Neural cell (in vitro differentiated cells): Measurements from ENCODE around the gene DLGAP4.

Source experiments
- EP300 ChIP-seq: fragments of 450-650 bp; conservative IDR thresholded peaks from 2 replicates; pipeline ENCODE4 v1.6.1; 2014; ENCODE audit warnings: antibody characterized with exemption, mild to moderate bottlenecking, moderate library complexity; ENCODE audit not compliant: poor library complexity, severe bottlenecking
- EZH2 ChIP-seq: fragments of 200-600, 300-800 bp; shearing (Covaris generic), sonication (generic); IDR thresholded peaks from 2 replicates; pipeline ENCODE4 v1.6.1; 2014; ENCODE audit warnings: antibody characterized with exemption, low read length, borderline replicate concordance, mild to moderate bottlenecking; ENCODE audit not compliant: insufficient read depth, poor library complexity, severe bottlenecking
- MXI1 ChIP-seq: fragments of 450-650 bp; conservative IDR thresholded peaks from 2 replicates; pipeline ENCODE4 v1.6.1; 2014; ENCODE audit warnings: antibody characterized with exemption, mild to moderate bottlenecking; ENCODE audit not compliant: poor library complexity, severe bottlenecking
- POLR2AphosphoS5 ChIP-seq: IDR thresholded peaks from 2 replicates; pipeline ENCODE4 v1.6.1; 2012
- RAD21 ChIP-seq: fragments of 450-650 bp; conservative IDR thresholded peaks from 2 replicates; pipeline ENCODE4 v1.6.1; 2014; ENCODE audit warnings: antibody characterized with exemption, mild to moderate bottlenecking, moderate library complexity
- SMC3 ChIP-seq: fragments of 450-650 bp; conservative IDR thresholded peaks from 2 replicates; pipeline ENCODE4 v1.6.1; 2014; ENCODE audit warnings: antibody characterized with exemption, mild to moderate bottlenecking, moderate library complexity; ENCODE audit not compliant: poor library complexity
- TF ChIP-seq, protein P1 (sequence below): fragments of 450-650 bp; IDR thresholded peaks from 2 replicates; pipeline ENCODE4 v1.5.1; 2014; ENCODE audit warnings: antibody characterized with exemption, mild to moderate bottlenecking, moderate library complexity; ENCODE audit not compliant: poor library complexity, severe bottlenecking

DNA sequence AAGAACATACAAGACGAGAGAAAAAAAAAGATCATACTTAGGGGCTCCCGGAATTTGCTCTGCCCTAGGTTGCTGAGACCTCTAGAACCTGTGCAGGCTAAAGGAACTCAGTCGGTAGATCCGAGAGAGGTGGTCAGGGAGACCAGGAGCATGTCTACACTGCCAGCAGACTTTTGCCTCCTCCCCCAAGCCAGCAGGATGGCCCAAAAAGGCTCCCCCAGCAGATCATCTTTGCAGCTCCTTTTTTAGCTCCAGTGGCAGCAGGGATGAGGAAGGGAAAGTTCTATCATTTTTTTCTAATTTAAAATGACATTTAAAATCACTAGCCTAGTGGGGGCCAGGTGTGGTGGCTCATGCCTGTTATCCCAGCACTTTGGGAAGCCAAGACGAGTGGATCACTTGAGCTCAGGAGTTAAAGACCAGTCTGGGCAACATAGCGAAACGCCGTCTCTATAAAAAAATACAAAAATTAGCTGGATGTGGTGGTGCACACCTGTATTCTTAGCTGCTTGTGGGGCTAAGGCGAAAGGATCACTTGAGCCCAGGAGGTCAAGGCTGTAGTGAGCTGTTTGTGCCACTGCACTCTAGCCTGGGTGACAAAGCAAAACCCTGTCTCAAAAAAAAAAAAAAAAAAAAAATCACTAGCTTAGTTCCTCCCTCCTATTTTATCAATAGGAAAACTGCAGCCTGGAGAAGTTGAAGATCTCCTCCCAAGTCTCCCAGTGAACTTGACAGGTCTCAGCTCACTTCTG lies 165.9 kb downstream of the DLGAP4 start:
- TF ChIP-seq, protein P1, sequence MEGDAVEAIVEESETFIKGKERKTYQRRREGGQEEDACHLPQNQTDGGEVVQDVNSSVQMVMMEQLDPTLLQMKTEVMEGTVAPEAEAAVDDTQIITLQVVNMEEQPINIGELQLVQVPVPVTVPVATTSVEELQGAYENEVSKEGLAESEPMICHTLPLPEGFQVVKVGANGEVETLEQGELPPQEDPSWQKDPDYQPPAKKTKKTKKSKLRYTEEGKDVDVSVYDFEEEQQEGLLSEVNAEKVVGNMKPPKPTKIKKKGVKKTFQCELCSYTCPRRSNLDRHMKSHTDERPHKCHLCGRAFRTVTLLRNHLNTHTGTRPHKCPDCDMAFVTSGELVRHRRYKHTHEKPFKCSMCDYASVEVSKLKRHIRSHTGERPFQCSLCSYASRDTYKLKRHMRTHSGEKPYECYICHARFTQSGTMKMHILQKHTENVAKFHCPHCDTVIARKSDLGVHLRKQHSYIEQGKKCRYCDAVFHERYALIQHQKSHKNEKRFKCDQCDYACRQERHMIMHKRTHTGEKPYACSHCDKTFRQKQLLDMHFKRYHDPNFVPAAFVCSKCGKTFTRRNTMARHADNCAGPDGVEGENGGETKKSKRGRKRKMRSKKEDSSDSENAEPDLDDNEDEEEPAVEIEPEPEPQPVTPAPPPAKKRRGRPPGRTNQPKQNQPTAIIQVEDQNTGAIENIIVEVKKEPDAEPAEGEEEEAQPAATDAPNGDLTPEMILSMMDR, result no peak
- TF ChIP-seq POLR2AphosphoS5 (no peak), MXI1 (no peak), EP300 (no peak), EZH2 (no peak), RAD21 (no peak), SMC3 (no peak)
